B cell (primary cell): ENCODE data around the gene GALNT18. TPM values are rescaled to one million over a fixed set of nuclear protein-coding genes. Genes with fewer than 3 reads are reported as not detected.

Experiments
- ATAC-seq: fragments of 200-7000 bp; cut with Tn5 transposase; one replicate; pipeline ENCODE4 v1.10.0; 2021; ENCODE audit warnings: low read depth, mild to moderate bottlenecking, moderate number of reproducible peaks, moderate library complexity
- CTCF ChIA-PET: fragments of 350-600 bp; sonication (Branson Sonifier 250); formaldehyde crosslinking; loops from one replicate; lab custom pipeline; 2021; ENCODE audit warnings: antibody characterized with exemption, inconsistent platforms; lab: Charles Lee
- POLR2A ChIA-PET: fragments of 350-600 bp; sonication (Branson Sonifier 250); formaldehyde crosslinking; loops from one replicate; lab custom pipeline; 2021; ENCODE audit warnings: antibody characterized with exemption; lab: Charles Lee
- DNase-seq: peaks from one replicate; pipeline ENCODE4 v3.0.0; 2013
- H2AFZ ChIP-seq: 2 replicates; pipeline ENCODE4 v1.6.1; 2012; ENCODE audit warnings: mild to moderate bottlenecking, low read depth, low read length; ENCODE audit not compliant: insufficient read depth, poor library complexity, severe bottlenecking
- H3K27ac ChIP-seq, 2 donors: 1 replicate in 1 of 2; 2 replicates in 1 of 2; pipeline ENCODE4 v1.5.1; 2012 to 2013; ENCODE audit warnings: low read length in 2 of 2, mild to moderate bottlenecking in 2 of 2, moderate library complexity in 1 of 2
- H3K27me3 ChIP-seq, 4 experiments: fragments of 200-600 bp in 1 of 4; sonication (generic) in 1 of 4; replicated peaks in 1 of 4; 1 replicate in 2 of 4; 2 replicates in 2 of 4; pipeline versions ENCODE4 v1.6.1 to v1.7.0; 2013 to 2016; ENCODE audit warnings: low read length in 3 of 4, mild to moderate bottlenecking in 2 of 4, mixed read lengths in 1 of 4, moderate library complexity in 1 of 4; ENCODE audit not compliant: insufficient read depth in 4 of 4, control insufficient read depth in 3 of 4; ENCODE audit errors: control extremely low read depth in 1 of 4
- H3K36me3 ChIP-seq, 2 experiments: replicated peaks in 1 of 2; 1 replicate in 1 of 2; 2 replicates in 1 of 2; pipeline versions ENCODE4 v1.6.1 to v1.7.1; 2013; ENCODE audit warnings: low read length in 1 of 2; ENCODE audit not compliant: insufficient read depth in 2 of 2, control insufficient read depth in 1 of 2; ENCODE audit errors: control extremely low read depth in 1 of 2, extremely low read depth in 1 of 2
- H3K4me1 ChIP-seq, 2 donors: fragments of 200-600 bp in 1 of 2; sonication (generic) in 1 of 2; 1 replicate in 1 of 2; 2 replicates in 1 of 2; pipeline versions ENCODE4 v1.5.1 to v1.6.1; 2013 to 2017; ENCODE audit warnings: low read length in 2 of 2; ENCODE audit not compliant: control insufficient read depth in 2 of 2, insufficient read depth in 2 of 2
- H3K4me2 ChIP-seq: replicated peaks from 2 replicates; pipeline ENCODE3; 2012; ENCODE audit warnings: mild to moderate bottlenecking, low read depth, low read length; ENCODE audit not compliant: poor library complexity, severe bottlenecking
- H3K4me3 ChIP-seq, 5 experiments: fragments of 200-600 bp in 1 of 5; sonication (generic) in 1 of 5; 1 replicate in 3 of 5; 2 replicates in 2 of 5; pipeline versions ENCODE4 v1.5.1 to v1.7.0; 2011 to 2016; ENCODE audit warnings: low read length in 4 of 5, mild to moderate bottlenecking in 4 of 5, low read depth in 2 of 5, control low read depth in 1 of 5, moderate library complexity in 1 of 5; ENCODE audit not compliant: insufficient read depth in 1 of 5; ENCODE audit errors: control extremely low read depth in 1 of 5, extremely low read depth in 1 of 5
- H3K79me2 ChIP-seq: fragments of 200-600 bp; sonication (generic); one replicate; pipeline ENCODE4 v1.6.0; 2016; ENCODE audit warnings: low read length; ENCODE audit not compliant: control insufficient read depth, insufficient read depth
- H3K9ac ChIP-seq: fragments of 200-600 bp; sonication (generic); 2 replicates; pipeline ENCODE4 v1.6.1; 2017; ENCODE audit warnings: mild to moderate bottlenecking, low read length, moderate library complexity
- H3K9me3 ChIP-seq, 3 donors: one replicate each; pipeline versions ENCODE4 v1.6.1 to v1.7.1; 2013; ENCODE audit warnings: low read length in 2 of 3; ENCODE audit not compliant: control insufficient read depth in 2 of 3, insufficient read depth in 1 of 3; ENCODE audit errors: control extremely low read depth in 1 of 3
- H4K20me1 ChIP-seq: 2 replicates; pipeline ENCODE4 v1.6.0; 2012; ENCODE audit warnings: mild to moderate bottlenecking, low read length; ENCODE audit not compliant: insufficient read depth, control insufficient read depth, poor library complexity, severe bottlenecking
- H3K27ac Mint-ChIP-seq: one replicate; pipeline ENCODE4 v1.8.0; 2021; ENCODE audit warnings: mixed read lengths
- H3K27me3 Mint-ChIP-seq: one replicate; pipeline ENCODE4 v1.8.0; 2021; ENCODE audit warnings: mixed read lengths
- H3K4me1 Mint-ChIP-seq: one replicate; pipeline ENCODE4 v1.8.0; 2021; ENCODE audit warnings: mixed read lengths
- H3K4me3 Mint-ChIP-seq: one replicate; pipeline ENCODE4 v1.8.0; 2021; ENCODE audit warnings: mixed read lengths
- H3K9me3 Mint-ChIP-seq: one replicate; pipeline ENCODE4 v1.8.0; 2022; ENCODE audit warnings: mixed read lengths; ENCODE audit not compliant: insufficient read depth
- EZH2 ChIP-seq: IDR thresholded peaks from 2 replicates; pipeline ENCODE4 v1.6.1; 2012; ENCODE audit warnings: borderline replicate concordance, low read depth, mild to moderate bottlenecking, moderate library complexity, low read length; ENCODE audit not compliant: insufficient read depth, poor library complexity, severe bottlenecking
- WGBS: methylation state at CpG from one replicate; pipeline ENCODE4 v1.1.5; 2013; ENCODE audit warnings: missing lambda C conversion rate; ENCODE audit not compliant: insufficient coverage; 5-methylcytosine and 5-hydroxymethylcytosine counted together
- intact Hi-C: fragments of 100-400 bp; cut with micrococcal nuclease; formaldehyde crosslinking; loops from one replicate; pipeline ENCODE4 v1.10.0; 2022
- polyA plus RNA-seq: library from polyadenylated mRNA; depleted of rRNA; stranded (reverse); fragments of >200 nt; gene quantifications from 2 replicates; pipeline ENCODE4 v1.2.3, GENCODE V29; 2012
- total RNA-seq, 2 donors: library from RNA; stranded (reverse); fragments of 120-200 nt in 1 of 2; gene quantifications; 1 replicate in 1 of 2; 2 replicates in 1 of 2; pipeline versions ENCODE4 v1.2.3 to v1.2.4, GENCODE V29; 2013 to 2022
- TF ChIP-seq, protein P1 (sequence below): fragments of 200-600 bp; IDR thresholded peaks from one replicate; pipeline ENCODE4 v1.8.0; 2022; ENCODE audit warnings: antibody characterized with exemption, mild to moderate bottlenecking

GALNT18 gene
- total and polyA plus RNA-seq, 2 donors (not counting 1 experiment from before 2014, with no cell fraction given) = not detected

- H2AFZ ChIP-seq = no peak overlapping the region
- Mint-ChIP-seq H3K27me3 (peaks cover 21% of the 10 kb centered on the region), H3K27ac (no peak overlapping the region), H3K9me3 (no peaks in the 10 kb centered on the region), H3K4me1 (no peaks in the 10 kb centered on the region), H3K4me3 (no peak overlapping the region)
- no peaks in the 10 kb centered on the region for H3K4me1 ChIP-seq
- no peak overlapping the region for H3K4me3 ChIP-seq
- intact Hi-C loops = no loop called here
- no peak overlapping the region for H3K27ac ChIP-seq
- DNase-seq (no peak), ATAC-seq (no peak)
- H3K4me2 ChIP-seq = no peak overlapping the region
- no peaks in the 10 kb centered on the region for H3K9me3 ChIP-seq
- TF ChIP-seq EZH2 = no peak
- TF ChIP-seq, protein P1, sequence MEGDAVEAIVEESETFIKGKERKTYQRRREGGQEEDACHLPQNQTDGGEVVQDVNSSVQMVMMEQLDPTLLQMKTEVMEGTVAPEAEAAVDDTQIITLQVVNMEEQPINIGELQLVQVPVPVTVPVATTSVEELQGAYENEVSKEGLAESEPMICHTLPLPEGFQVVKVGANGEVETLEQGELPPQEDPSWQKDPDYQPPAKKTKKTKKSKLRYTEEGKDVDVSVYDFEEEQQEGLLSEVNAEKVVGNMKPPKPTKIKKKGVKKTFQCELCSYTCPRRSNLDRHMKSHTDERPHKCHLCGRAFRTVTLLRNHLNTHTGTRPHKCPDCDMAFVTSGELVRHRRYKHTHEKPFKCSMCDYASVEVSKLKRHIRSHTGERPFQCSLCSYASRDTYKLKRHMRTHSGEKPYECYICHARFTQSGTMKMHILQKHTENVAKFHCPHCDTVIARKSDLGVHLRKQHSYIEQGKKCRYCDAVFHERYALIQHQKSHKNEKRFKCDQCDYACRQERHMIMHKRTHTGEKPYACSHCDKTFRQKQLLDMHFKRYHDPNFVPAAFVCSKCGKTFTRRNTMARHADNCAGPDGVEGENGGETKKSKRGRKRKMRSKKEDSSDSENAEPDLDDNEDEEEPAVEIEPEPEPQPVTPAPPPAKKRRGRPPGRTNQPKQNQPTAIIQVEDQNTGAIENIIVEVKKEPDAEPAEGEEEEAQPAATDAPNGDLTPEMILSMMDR = no peak
- WGBS = 25% methylated on average over 5 of the region's 6 CpGs
- H3K27me3 ChIP-seq = peaks cover 0 to 4% (median 1%) of the 10 kb centered on the region in 4 experiments
- H3K79me2 ChIP-seq = no peaks in the 10 kb centered on the region
- POLR2A ChIA-PET = no interaction called here
- H4K20me1 ChIP-seq = no peaks in the 10 kb centered on the region
- H3K9ac ChIP-seq = no peak overlapping the region
- no peaks in the 10 kb centered on the region for H3K36me3 ChIP-seq
- CTCF ChIA-PET = no interaction called here
Measured at GRCh38 chr11:11657218-11657955, 35.6 kb upstream of the GALNT18 start.

DNA sequence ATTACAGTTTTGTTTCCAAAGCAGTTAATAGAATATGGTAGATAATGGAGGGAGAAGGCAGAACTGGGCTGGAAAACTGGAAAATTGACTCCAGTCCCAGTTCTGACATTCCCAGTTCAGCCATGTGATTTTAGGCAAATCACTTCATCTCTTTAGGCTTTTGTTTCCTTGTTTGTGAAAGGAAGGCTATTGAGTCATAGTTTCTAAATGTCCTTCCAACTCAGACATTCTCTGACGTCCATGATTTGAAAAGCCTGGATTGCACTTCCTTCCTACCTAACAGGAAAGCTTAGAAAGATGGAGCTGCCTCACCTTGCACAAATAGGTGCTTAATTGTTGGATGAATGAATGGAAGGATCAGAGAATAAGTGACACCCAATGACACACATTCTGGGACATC lies 19.8 kb upstream of the GALNT18 start:
- H3K36me3 ChIP-seq = no peaks in the 10 kb centered on the region
- ChIA-PET CTCF (no interaction called here), POLR2A (no interaction called here)
- no peak overlapping the region for H3K4me3 ChIP-seq
- no CpG with 5 or more reads among the region's 1 CpG for WGBS
- no peak overlapping the region for H3K9ac ChIP-seq
- Mint-ChIP-seq H3K27ac (no peak overlapping the region), H3K4me3 (no peak overlapping the region), H3K9me3 (peaks cover 5% of the 10 kb centered on the region), H3K4me1 (no peaks in the 10 kb centered on the region), H3K27me3 (peaks cover 44% of the 10 kb centered on the region)
- no peak for TF ChIP-seq EZH2
- TF ChIP-seq, protein P1 = no peak
- DNase-seq (no peak), ATAC-seq (no peak)
- no peak overlapping the region for H3K4me2 ChIP-seq
- H3K4me1 ChIP-seq = no peaks in the 10 kb centered on the region
- H3K79me2 ChIP-seq = no peaks in the 10 kb centered on the region
- peaks cover 0 to 3% (median 0%) of the 10 kb centered on the region in 3 donors for H3K9me3 ChIP-seq
- no peak overlapping the region for H2AFZ ChIP-seq
- intact Hi-C loops = no loop called here
- no peak overlapping the region for H3K27ac ChIP-seq
- no peaks in the 10 kb centered on the region for H4K20me1 ChIP-seq
- H3K27me3 ChIP-seq = peaks cover 0 to 9% (median 5%) of the 10 kb centered on the region in 4 experiments
